Kasumi-1 (cell line): Measurements from ENCODE around the gene LAMB3.

Source experiments
- DNase-seq, 2 experiments: peaks; one replicate each; lab custom pipeline; 2025; lab: John Stamatoyannopoulos, UW

Gene LAMB3

GRCh38 chr1:209661071-209661470, 8.8 kb upstream of the LAMB3 start:
- DNase-seq = no peak

GRCh38 chr1:209659909-209660308, 7.7 kb upstream of the LAMB3 start:
- peak; percentile 92 to 94 for DNase-seq

GRCh38 chr1:209657918-209658317, 5.7 kb upstream of the LAMB3 start:
- DNase-seq = no peak

- DNase-seq = no peak
Observed at GRCh38 chr1:209657140-209657879, 5.1 kb upstream of the LAMB3 start.

- DNase-seq = no peak
Observed at GRCh38 chr1:209655411-209656231, 3.4 kb upstream of the LAMB3 start.

- no peak for DNase-seq
Observed at GRCh38 chr1:209653915-209654351, 1.7 kb upstream of the LAMB3 start.

- DNase-seq = peak; percentile 29 to 35
Observed at GRCh38 chr1:209652873-209653401, 712 bp upstream of the LAMB3 start.

- DNase-seq = peak; percentile 60 to 74
Observed at GRCh38 chr1:209651138-209651587, 1.1 kb downstream of the LAMB3 start.

- peak; percentile 96 for DNase-seq
Observed at GRCh38 chr1:209650454-209650853, 1.8 kb downstream of the LAMB3 start.

- peak; percentile 54 to 69 for DNase-seq
Observed at GRCh38 chr1:209648931-209649776, 3.1 kb downstream of the LAMB3 start.

GRCh38 chr1:209648346-209648745, 3.9 kb downstream of the LAMB3 start:
- DNase-seq = no peak

GRCh38 chr1:209647156-209647555, 5.1 kb downstream of the LAMB3 start:
- no peak for DNase-seq

- DNase-seq = peak in 1 of 2 experiments; percentile 6
Observed at GRCh38 chr1:209646558-209646957, 5.7 kb downstream of the LAMB3 start.

GRCh38 chr1:209645574-209646452, 6.4 kb downstream of the LAMB3 start:
- DNase-seq = no peak

GRCh38 chr1:209643285-209644020, 8.8 kb downstream of the LAMB3 start:
- no peak for DNase-seq

GRCh38 chr1:209642816-209643215, 9.4 kb downstream of the LAMB3 start:
- no peak for DNase-seq

GRCh38 chr1:209641832-209642172, 10.4 kb downstream of the LAMB3 start:
- no peak for DNase-seq

- DNase-seq = no peak
Observed at GRCh38 chr1:209635850-209636249, 16.4 kb downstream of the LAMB3 start.

- DNase-seq = no peak
Observed at GRCh38 chr1:209634005-209634737, 18.1 kb downstream of the LAMB3 start.
